HepG2 (cell line): Measurements from ENCODE around the gene BFSP1. TPM values are rescaled to one million over a fixed set of nuclear protein-coding genes. Genes with fewer than 3 reads are reported as not detected.
A peak's percentile ranks its signal among the peaks of the same experiment; 100 is the strongest.

Experiments used
- ATAC-seq: fragments of 200-7000 bp; cut with Tn5 transposase; 3 replicates; pipeline ENCODE4 v1.9.1; 2020; ENCODE audit warnings: mild to moderate bottlenecking, moderate library complexity
- BruUV-seq: library from RNA; stranded (reverse); fragments of 400-500 nt; replicated peaks from 2 replicates; lab custom pipeline; 2021; lab: Mats Ljungman, UMichigan
- CTCF ChIA-PET: fragments of 300-600 bp; formaldehyde crosslinking; extraction: SDS; loops from one replicate; lab custom pipeline; 2021; ENCODE audit warnings: low total read pairs, inconsistent platforms, low intra/inter-chr PET ratio; lab: Yijun Ruan, JAX
- POLR2A ChIA-PET: fragments of 350-600 bp; sonication (Branson Sonifier 250); formaldehyde crosslinking; loops from one replicate; lab custom pipeline; 2020; ENCODE audit warnings: antibody characterized with exemption, inconsistent platforms; lab: Yijun Ruan, JAX
- DNase-seq: peaks from one replicate; pipeline ENCODE4 v3.0.0-alpha.2; 2015; ENCODE audit warnings: low spot score
- FAIRE-seq: peaks from 3 replicates; lab custom pipeline; 2011; peaks lifted over from hg19 to GRCh38; lab: Jason Lieb, UNC
- H2AFZ ChIP-seq: one replicate; pipeline ENCODE4 v1.6.1; 2011; ENCODE audit warnings: low read length, inconsistent platforms
- H3K27ac ChIP-seq: fragments of 300-600 bp; 3 replicates; pipeline ENCODE4 v1.8.0; 2011; ENCODE audit warnings: mixed run types, mild to moderate bottlenecking, mixed read lengths, low read length, inconsistent platforms; ENCODE audit not compliant: insufficient read depth; ENCODE audit errors: extremely low read length
- H3K27me3 ChIP-seq, 2 experiments: fragments of 200-600 bp in 1 of 2; 2 replicates in 1 of 2; 3 replicates in 1 of 2; pipeline versions ENCODE4 v1.6.0 to v1.8.0; 2011; ENCODE audit warnings: low read length in 2 of 2, mild to moderate bottlenecking in 2 of 2, moderate library complexity in 2 of 2, inconsistent platforms in 1 of 2; ENCODE audit not compliant: insufficient read depth in 2 of 2, control insufficient read depth in 1 of 2
- H3K36me3 ChIP-seq, 2 experiments: fragments of 200-600 bp in 1 of 2; replicated peaks in 1 of 2; 2 replicates in 1 of 2; 3 replicates in 1 of 2; pipeline versions ENCODE4 v1.5.1 to v1.8.0; 2011; ENCODE audit warnings: low read length in 2 of 2, inconsistent platforms in 1 of 2; ENCODE audit not compliant: insufficient read depth in 2 of 2, control insufficient read depth in 1 of 2
- H3K4me1 ChIP-seq: 2 replicates; pipeline ENCODE4 v1.5.1; 2012; ENCODE audit warnings: low read length, inconsistent platforms; ENCODE audit not compliant: insufficient read depth
- H3K4me2 ChIP-seq: 2 replicates; pipeline ENCODE4 v1.6.0; 2011; ENCODE audit warnings: low read depth, low read length, inconsistent platforms
- H3K4me3 ChIP-seq, 3 experiments: fragments of 200-600 bp in 1 of 3; sonication (generic), shearing (Covaris generic) in 1 of 3; replicated peaks in 1 of 3; 2 replicates each; pipeline ENCODE4 v1.5.1; 2011 to 2016; ENCODE audit warnings: low read length in 3 of 3, inconsistent platforms in 2 of 3, low read depth in 2 of 3, mild to moderate bottlenecking in 2 of 3, control low read depth in 1 of 3, mixed read lengths in 1 of 3; ENCODE audit not compliant: insufficient read depth in 1 of 3
- H3K79me2 ChIP-seq: one replicate; pipeline ENCODE4 v1.6.1; 2011; ENCODE audit warnings: low read length, inconsistent platforms; ENCODE audit not compliant: insufficient read depth
- H3K9ac ChIP-seq: 2 replicates; pipeline ENCODE4 v1.6.0; 2011; ENCODE audit warnings: mild to moderate bottlenecking, low read depth, low read length, inconsistent platforms; ENCODE audit not compliant: insufficient read depth
- H3K9me3 ChIP-seq: 2 replicates; pipeline ENCODE4 v1.5.1; 2012; ENCODE audit warnings: mild to moderate bottlenecking, low read length
- H4K20me1 ChIP-seq: 2 replicates; pipeline ENCODE4 v1.6.0; 2011; ENCODE audit warnings: inconsistent platforms, mild to moderate bottlenecking, low read length, moderate library complexity; ENCODE audit not compliant: insufficient read depth
- BCL6 ChIP-seq: IDR thresholded peaks from 2 replicates; pipeline ENCODE4 v1.6.1; 2016; ENCODE audit warnings: missing genetic modification reagents, missing compliant biosample characterization
- CAMTA2 ChIP-seq: sonication (generic); formaldehyde crosslinking; IDR thresholded peaks from 2 replicates; pipeline ENCODE4 v1.4.0; 2020; ENCODE audit warnings: mild to moderate bottlenecking, missing genetic modification reagents, borderline replicate concordance
- CENPT ChIP-seq: sonication (generic); formaldehyde crosslinking; IDR thresholded peaks from 2 replicates; pipeline ENCODE4 v1.8.0; 2022; ENCODE audit warnings: low read depth, mild to moderate bottlenecking, moderate library complexity, missing genetic modification reagents
- MIER3 ChIP-seq: IDR thresholded peaks from 2 replicates; pipeline ENCODE4 v1.6.1; 2016; ENCODE audit warnings: missing compliant biosample characterization, borderline replicate concordance
- ZNF30 ChIP-seq: sonication (generic); formaldehyde crosslinking; IDR thresholded peaks from 2 replicates; pipeline ENCODE4 v1.5.0; 2020; ENCODE audit warnings: mild to moderate bottlenecking, missing genetic modification reagents
- ZNF768 ChIP-seq: sonication (generic); formaldehyde crosslinking; IDR thresholded peaks from 2 replicates; pipeline ENCODE4 v1.4.0; 2020; ENCODE audit warnings: missing genetic modification reagents
- WGBS: methylation state at CpG from one replicate; pipeline ENCODE4 v1.1.6; 2017; ENCODE audit warnings: low lambda C conversion rate; 5-methylcytosine and 5-hydroxymethylcytosine counted together
- in situ Hi-C: cut with HindIII; loops from 2 replicates; pipeline ENCODE4 v1.10.0; 2017; ENCODE audit warnings: low pct_unique_long_range_greater_than_20kb; ENCODE audit not compliant: extremely low pct_ligation_motif_present
- intact Hi-C: fragments of 100-400 bp; cut with micrococcal nuclease; formaldehyde crosslinking; loops from one replicate; pipeline ENCODE4 v1.10.0; 2022; ENCODE audit not compliant: unreplicated experiment
- polyA plus RNA-seq, 8 experiments: library from polyadenylated mRNA; depleted of rRNA in 3 of 8; stranded (reverse) in 7 of 8; unstranded in 1 of 8; fragments of >200 nt; fragmentation: Illumina TruSeq in 4 of 8; extraction: Trizol in 4 of 8; gene quantifications; 2 replicates each; pipeline versions ENCODE4 v1.2.1 to v1.2.3, GENCODE V29; 2011 to 2016; ENCODE audit warnings: low read depth in 4 of 8, missing spikeins in 1 of 8, mixed read lengths in 1 of 8; ENCODE audit not compliant: insufficient read depth in 1 of 8
- total RNA-seq, 5 experiments: library from RNA; depleted of rRNA; stranded (reverse); fragments of >200 nt; fragmentation: Illumina TruSeq; extraction: Trizol; gene quantifications; 2 replicates each; pipeline ENCODE4 v1.2.3, GENCODE V29; 2016; ENCODE audit warnings: low read depth in 1 of 5

The BFSP1 gene
- total and polyA plus RNA-seq, 2 of the 13 experiments (the other 11 are each of a cell fraction or from before 2014, with no cell fraction given): 0.22 to 0.26 TPM

DNA sequence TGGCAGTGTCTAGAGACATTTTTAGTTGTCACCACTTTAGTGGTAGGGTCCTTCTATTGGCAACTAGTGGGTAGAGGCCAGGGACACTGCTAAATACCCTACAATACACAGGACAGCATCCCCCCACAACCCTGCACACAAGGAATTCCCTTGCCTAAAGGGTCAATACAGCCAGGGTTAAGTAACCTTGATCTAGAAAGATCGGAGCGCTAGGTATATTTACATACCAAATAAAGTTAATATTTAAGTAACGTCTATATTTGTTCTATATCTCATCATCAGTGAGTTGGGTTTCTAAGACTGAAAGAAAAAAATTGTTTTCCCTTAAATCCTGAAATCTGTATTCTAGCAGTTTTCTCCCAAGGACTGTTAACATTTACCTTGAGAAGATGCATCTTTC, 16.1 kb downstream of the BFSP1 start:
- intact Hi-C loops: no loop called here
- no peaks in the 10 kb centered on the region for H3K9me3 ChIP-seq
- ATAC-seq (peak; percentile 27; the same call in 2 of the 3 replicates), DNase-seq (peak; percentile 44), FAIRE-seq (no peak)
- no peak overlapping the region for H3K9ac ChIP-seq
- peaks cover 2 to 41% of the 10 kb centered on the region in 2 experiments; a peak in 4 of 5 replicates for H3K27me3 ChIP-seq
- no peaks in the 10 kb centered on the region for H4K20me1 ChIP-seq
- no peak overlapping the region for H3K4me3 ChIP-seq
- no TSS peak for BruUV-seq
- no peaks in the 10 kb centered on the region for H3K36me3 ChIP-seq
- TF ChIP-seq CAMTA2 (CRISPR knock-in tag) (no peak), CENPT (CRISPR knock-in tag) (no peak), BCL6 (CRISPR knock-in tag) (peak; percentile 68)
- H3K4me1 ChIP-seq: peaks cover 9% of the 10 kb centered on the region; the same call in 1 of the 2 replicates
- WGBS: 0% methylated on average over 3 of the region's 3 CpGs
- ChIA-PET CTCF (no interaction called here), POLR2A (interaction anchor here (1.3 kb wide), 1 partner anchor 10 kb away, joined by 3 read pairs; no protein-coding TSS in a partner anchor)
- H3K27ac ChIP-seq: no peak overlapping the region
- in situ Hi-C loops: loop anchor here (25.0 kb wide), 1 partner anchor 772 kb away; the partner anchor contains the start of gene ZNF133
- H2AFZ ChIP-seq: no peak overlapping the region
- H3K79me2 ChIP-seq: no peaks in the 10 kb centered on the region
- no peak overlapping the region for H3K4me2 ChIP-seq

DNA sequence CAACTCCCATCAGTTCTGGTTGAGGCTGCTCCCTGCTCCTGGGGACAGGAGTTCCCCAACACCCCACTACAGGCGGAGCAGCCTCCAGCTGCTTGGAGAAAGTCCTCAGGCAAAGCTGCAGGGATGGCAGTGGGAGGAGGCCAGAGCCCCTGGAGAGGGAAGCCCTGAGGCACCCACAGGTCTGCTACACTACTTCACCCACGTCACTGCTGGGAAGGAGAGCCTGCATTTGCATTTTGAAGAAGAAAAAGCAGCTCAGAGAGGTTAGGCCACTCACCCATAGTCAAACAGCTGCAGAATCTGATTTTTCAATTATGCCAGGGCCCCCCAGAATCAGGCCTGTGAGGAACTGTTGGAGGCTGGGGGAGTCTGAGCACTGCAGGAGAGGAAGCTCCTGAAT, 17.2 kb downstream of the BFSP1 start:
- POLR2A ChIA-PET: interaction anchor here (0.8 to 1.3 kb wide), 2 partner anchors 9 to 651 kb away, joined by 3 read pairs; no protein-coding TSS in a partner anchor
- in situ Hi-C loops: loop anchor here (25.0 kb wide), 1 partner anchor 773 kb away; the partner anchor contains the start of gene ZNF133
- no peaks in the 10 kb centered on the region for H3K79me2 ChIP-seq
- BruUV-seq: no TSS peak
- intact Hi-C loops: no loop called here
- FAIRE-seq (no peak), DNase-seq (no peak), ATAC-seq (no peak)
- H3K27me3 ChIP-seq: peaks cover 1 to 46% of the 10 kb centered on the region in 2 experiments; a peak in 4 of 5 replicates
- no peaks in the 10 kb centered on the region for H3K36me3 ChIP-seq
- CTCF ChIA-PET: no interaction called here
- no peaks in the 10 kb centered on the region for H4K20me1 ChIP-seq
- no peak overlapping the region for H3K4me2 ChIP-seq
- WGBS: 54% methylated on average over 2 of the region's 2 CpGs
- H3K9ac ChIP-seq: no peak overlapping the region
- no peaks in the 10 kb centered on the region for H3K9me3 ChIP-seq
- H3K27ac ChIP-seq: no peak overlapping the region
- no peak overlapping the region for H3K4me3 ChIP-seq
- TF ChIP-seq ZNF30 (CRISPR knock-in tag) (no peak), MIER3 (no peak), ZNF768 (peak; percentile 85)
- peaks cover 9% of the 10 kb centered on the region; the same call in 1 of the 2 replicates for H3K4me1 ChIP-seq
- no peak overlapping the region for H2AFZ ChIP-seq
